ENCODE data around the gene TMEM232. TPM values are rescaled to one million over a fixed set of nuclear protein-coding genes. Genes with fewer than 3 reads are reported as not detected.

TMEM232 gene
- total RNA-seq, 4 donors from 2014 or later, result 0.82 TPM; not detected in 3

DNA sequence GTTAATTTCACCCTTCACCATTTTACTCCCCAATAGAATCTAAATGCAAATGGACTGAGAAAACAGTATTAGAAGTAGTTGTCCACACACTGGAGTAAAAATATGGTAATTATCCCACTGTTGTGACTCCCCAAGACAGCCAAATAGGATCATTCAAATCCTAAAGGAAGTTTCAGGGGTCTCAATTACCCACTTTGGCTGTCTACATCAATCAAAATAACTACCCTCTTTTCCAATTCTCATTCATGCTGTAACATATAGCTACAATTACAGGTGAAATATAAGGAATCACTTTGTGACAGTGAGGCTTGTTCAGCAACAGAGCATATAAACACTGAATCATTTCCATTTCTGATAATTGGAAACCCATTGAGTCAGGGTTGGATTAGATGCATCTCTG is 220.1 kb downstream of the TMEM232 start:
- Histone ChIP-seq H3K4me3 (no peak overlapping the region), H3K27me3 (no peaks in the 10 kb centered on the region), H3K36me3 (no peaks in the 10 kb centered on the region), H3K27ac (no peak overlapping the region), H3K4me1 (no peaks in the 10 kb centered on the region), H3K9me3 (no peaks in the 10 kb centered on the region)
- no peak for DNase-seq
- TF ChIP-seq, protein P1, sequence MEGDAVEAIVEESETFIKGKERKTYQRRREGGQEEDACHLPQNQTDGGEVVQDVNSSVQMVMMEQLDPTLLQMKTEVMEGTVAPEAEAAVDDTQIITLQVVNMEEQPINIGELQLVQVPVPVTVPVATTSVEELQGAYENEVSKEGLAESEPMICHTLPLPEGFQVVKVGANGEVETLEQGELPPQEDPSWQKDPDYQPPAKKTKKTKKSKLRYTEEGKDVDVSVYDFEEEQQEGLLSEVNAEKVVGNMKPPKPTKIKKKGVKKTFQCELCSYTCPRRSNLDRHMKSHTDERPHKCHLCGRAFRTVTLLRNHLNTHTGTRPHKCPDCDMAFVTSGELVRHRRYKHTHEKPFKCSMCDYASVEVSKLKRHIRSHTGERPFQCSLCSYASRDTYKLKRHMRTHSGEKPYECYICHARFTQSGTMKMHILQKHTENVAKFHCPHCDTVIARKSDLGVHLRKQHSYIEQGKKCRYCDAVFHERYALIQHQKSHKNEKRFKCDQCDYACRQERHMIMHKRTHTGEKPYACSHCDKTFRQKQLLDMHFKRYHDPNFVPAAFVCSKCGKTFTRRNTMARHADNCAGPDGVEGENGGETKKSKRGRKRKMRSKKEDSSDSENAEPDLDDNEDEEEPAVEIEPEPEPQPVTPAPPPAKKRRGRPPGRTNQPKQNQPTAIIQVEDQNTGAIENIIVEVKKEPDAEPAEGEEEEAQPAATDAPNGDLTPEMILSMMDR (IDR thresholded peaks at IDR 0.05 in 4 of 5, conservative IDR thresholded peaks at IDR 0.05 in 1 of 5), result no peak
- no peak for TF ChIP-seq POLR2A (IDR thresholded peaks at IDR 0.05)
- ATAC-seq, result no peak
- in situ Hi-C loops (cut with MboI; ENCODE audit: low sequenced_read_pairs in 4 of 4), result no loop called here
- intact Hi-C loops (cut with DNase I; ENCODE audit: low total_unique reads), result no loop called here

DNA sequence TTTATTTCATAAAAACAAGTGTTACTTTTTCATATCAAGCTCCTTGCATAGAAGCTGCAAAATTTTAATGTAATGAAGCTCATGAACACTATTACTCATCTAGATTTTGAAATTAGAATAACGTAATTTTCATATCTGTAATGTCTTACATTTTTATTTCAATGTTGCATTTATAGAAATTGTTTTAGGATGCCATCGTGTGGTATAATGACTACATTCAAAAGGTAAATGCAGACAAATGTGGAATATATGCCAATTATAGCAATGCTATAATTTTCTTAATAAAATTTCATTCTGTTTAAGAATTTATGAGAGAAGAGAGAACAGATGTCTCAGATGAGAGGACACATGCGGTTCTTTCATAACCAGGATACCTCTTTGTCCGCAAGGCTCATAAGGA is 230.2 kb downstream of the TMEM232 start:
- intact Hi-C loops (cut with DNase I; ENCODE audit: low total_unique reads), result no loop called here
- H3K27me3 ChIP-seq, result no peaks in the 10 kb centered on the region
- no peaks in the 10 kb centered on the region for H3K4me1 ChIP-seq
- ATAC-seq (no peak), DNase-seq (no peak)
- no peak overlapping the region for H3K27ac ChIP-seq
- no peak overlapping the region for H3K4me3 ChIP-seq
- no peaks in the 10 kb centered on the region for H3K9me3 ChIP-seq
- in situ Hi-C loops (cut with MboI; ENCODE audit: low sequenced_read_pairs in 4 of 4), result no loop called here
- TF ChIP-seq, protein P1 (IDR thresholded peaks at IDR 0.05 in 4 of 5, conservative IDR thresholded peaks at IDR 0.05 in 1 of 5), result no peak
- no peaks in the 10 kb centered on the region for H3K36me3 ChIP-seq

DNA sequence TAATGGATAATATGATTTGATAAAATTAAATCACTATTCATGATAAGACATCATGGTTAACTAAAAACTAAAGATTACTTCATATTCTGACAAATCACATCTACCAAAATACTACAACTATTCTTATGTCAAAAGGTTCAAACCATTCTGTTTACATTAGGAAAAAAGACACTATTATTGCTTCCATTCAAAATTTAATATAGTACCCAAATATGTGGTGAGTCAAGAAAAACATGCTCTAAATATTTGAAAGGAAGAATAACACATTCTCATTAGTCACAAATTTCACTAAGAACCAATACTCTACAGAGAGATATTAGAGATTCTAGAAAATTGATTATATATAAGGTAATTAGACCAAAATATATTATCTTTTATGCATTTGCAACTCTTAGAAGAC is 234.0 kb downstream of the TMEM232 start:
- TF ChIP-seq POLR2A (IDR thresholded peaks at IDR 0.05), result no peak
- TF ChIP-seq, protein P1 (IDR thresholded peaks at IDR 0.05 in 4 of 5, conservative IDR thresholded peaks at IDR 0.05 in 1 of 5), result no peak
- ATAC-seq, result no peak
- Histone ChIP-seq H3K27ac (no peak overlapping the region), H3K36me3 (no peaks in the 10 kb centered on the region), H3K9me3 (no peaks in the 10 kb centered on the region), H3K4me1 (no peaks in the 10 kb centered on the region), H3K27me3 (no peaks in the 10 kb centered on the region), H3K4me3 (no peak overlapping the region)
- no peak for DNase-seq
- intact Hi-C loops (cut with DNase I; ENCODE audit: low total_unique reads) (no loop called here), in situ Hi-C loops (cut with MboI; ENCODE audit: low sequenced_read_pairs in 4 of 4) (no loop called here)

DNA sequence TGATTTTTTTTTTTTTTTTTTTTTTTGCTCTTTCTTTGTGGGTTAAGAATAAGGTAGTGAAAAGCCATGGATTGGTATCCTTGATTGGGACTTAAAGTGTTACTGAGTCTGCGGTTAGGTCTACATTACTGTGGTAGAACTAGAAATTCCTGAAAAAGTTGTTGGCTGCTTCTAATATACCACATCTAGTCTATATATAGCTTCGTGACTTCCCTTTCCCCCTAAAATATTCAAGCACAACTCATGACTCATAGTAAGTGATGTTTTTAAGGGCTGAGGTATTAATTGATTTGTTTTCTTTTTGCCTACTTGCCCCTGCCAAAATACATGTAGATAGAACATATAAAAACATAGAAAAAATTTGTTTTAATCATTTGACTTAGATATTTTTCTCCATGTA is 247.6 kb downstream of the TMEM232 start:
- no peak for TF ChIP-seq POLR2A (IDR thresholded peaks at IDR 0.05)
- TF ChIP-seq, protein P1 (IDR thresholded peaks at IDR 0.05 in 4 of 5, conservative IDR thresholded peaks at IDR 0.05 in 1 of 5), result no peak
- Histone ChIP-seq H3K4me3 (no peak overlapping the region), H3K9me3 (no peaks in the 10 kb centered on the region), H3K27me3 (no peaks in the 10 kb centered on the region), H3K4me1 (no peaks in the 10 kb centered on the region), H3K36me3 (no peaks in the 10 kb centered on the region), H3K27ac (no peak overlapping the region)
- intact Hi-C loops (cut with DNase I; ENCODE audit: low total_unique reads) (no loop called here), in situ Hi-C loops (cut with MboI; ENCODE audit: low sequenced_read_pairs in 4 of 4) (no loop called here)
- DNase-seq (no peak), ATAC-seq (no peak)

GRCh38 chr5:110477911-110478310 is 248.6 kb downstream of the TMEM232 start:
- Histone ChIP-seq H3K36me3 (no peaks in the 10 kb centered on the region), H3K4me3 (no peak overlapping the region), H3K4me1 (no peaks in the 10 kb centered on the region), H3K27me3 (no peaks in the 10 kb centered on the region), H3K9me3 (no peaks in the 10 kb centered on the region), H3K27ac (no peak overlapping the region)
- DNase-seq (no peak), ATAC-seq (no peak)
- in situ Hi-C loops (cut with MboI; ENCODE audit: low sequenced_read_pairs in 4 of 4), result no loop called here
- intact Hi-C loops (cut with DNase I; ENCODE audit: low total_unique reads), result no loop called here
- TF ChIP-seq POLR2A (IDR thresholded peaks at IDR 0.05), result no peak
